Measurements from ENCODE around the gene SNCAIP.
"Not testable (repeated sequence)": the region's sequence is repeated elsewhere in the genome, so short reads cannot be mapped to it uniquely, and the experiment has no call there.

SNCAIP gene

DNA sequence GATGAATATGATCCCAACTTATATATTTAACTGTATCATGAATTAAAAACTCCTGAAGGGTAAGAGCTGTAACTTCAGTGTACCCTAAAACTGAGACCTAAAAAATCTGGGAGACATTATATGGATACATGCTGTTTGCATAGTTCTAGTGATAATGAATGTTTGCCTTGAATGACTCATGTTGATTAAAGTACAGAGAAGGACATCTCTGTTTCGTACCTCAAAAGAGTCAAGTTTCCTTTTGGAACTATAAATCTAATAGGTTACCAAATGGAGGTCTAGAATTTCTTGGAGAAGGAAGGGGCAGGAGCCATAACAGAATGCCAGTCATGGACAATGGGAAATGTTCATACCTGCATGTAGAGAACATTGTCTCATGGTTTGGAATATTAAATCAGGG is 168.1 kb downstream of the SNCAIP start:
- Histone ChIP-seq H3K9me3 (ENCODE audit: low read length) (no peaks in the 10 kb centered on the region), H3K4me2 (ENCODE audit: low read length) (no peak overlapping the region)

DNA sequence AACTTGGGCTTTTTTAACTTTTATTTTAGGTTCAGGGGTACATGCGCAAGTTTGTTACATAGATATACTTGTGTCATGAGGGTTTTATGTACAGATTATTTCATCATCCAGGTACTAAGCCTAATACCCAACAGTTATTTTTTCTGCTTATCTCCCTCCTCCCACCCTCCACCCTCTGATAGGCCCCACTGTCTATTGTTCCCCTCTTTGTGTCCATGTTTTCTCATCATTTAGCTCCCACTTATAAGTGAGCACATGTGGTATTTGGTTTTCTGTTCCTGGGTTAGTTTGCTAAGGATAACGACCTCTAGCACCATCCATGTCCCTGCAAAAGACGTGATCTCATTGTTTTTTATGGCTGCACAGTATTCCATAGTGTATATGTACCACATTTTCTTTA is 172.1 kb downstream of the SNCAIP start:
- H3K4me2 ChIP-seq (ENCODE audit: low read length), result no peak overlapping the region
- TF ChIP-seq, protein P1, sequence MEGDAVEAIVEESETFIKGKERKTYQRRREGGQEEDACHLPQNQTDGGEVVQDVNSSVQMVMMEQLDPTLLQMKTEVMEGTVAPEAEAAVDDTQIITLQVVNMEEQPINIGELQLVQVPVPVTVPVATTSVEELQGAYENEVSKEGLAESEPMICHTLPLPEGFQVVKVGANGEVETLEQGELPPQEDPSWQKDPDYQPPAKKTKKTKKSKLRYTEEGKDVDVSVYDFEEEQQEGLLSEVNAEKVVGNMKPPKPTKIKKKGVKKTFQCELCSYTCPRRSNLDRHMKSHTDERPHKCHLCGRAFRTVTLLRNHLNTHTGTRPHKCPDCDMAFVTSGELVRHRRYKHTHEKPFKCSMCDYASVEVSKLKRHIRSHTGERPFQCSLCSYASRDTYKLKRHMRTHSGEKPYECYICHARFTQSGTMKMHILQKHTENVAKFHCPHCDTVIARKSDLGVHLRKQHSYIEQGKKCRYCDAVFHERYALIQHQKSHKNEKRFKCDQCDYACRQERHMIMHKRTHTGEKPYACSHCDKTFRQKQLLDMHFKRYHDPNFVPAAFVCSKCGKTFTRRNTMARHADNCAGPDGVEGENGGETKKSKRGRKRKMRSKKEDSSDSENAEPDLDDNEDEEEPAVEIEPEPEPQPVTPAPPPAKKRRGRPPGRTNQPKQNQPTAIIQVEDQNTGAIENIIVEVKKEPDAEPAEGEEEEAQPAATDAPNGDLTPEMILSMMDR (IDR thresholded peaks at IDR 0.05; ENCODE audit: low read length), result no peak
- TF ChIP-seq EZH2 (IDR thresholded peaks at IDR 0.05; ENCODE audit: borderline replicate concordance, low read length), result no peak
- H2AFZ ChIP-seq (ENCODE audit: low read length), result no peak overlapping the region
- H3K27me3 ChIP-seq (ENCODE audit: insufficient read depth, low read length), result no peaks in the 10 kb centered on the region
- no peaks in the 10 kb centered on the region for H3F3A ChIP-seq (ENCODE audit: insufficient read depth, low read length)
- no peaks in the 10 kb centered on the region for H3K36me3 ChIP-seq (ENCODE audit: insufficient read depth, low read length)
- no peaks in the 10 kb centered on the region for H4K20me1 ChIP-seq (ENCODE audit: insufficient read depth, low read length)
- no peak overlapping the region for H3K9ac ChIP-seq (ENCODE audit: low read length)
- H3K4me3 ChIP-seq (ENCODE audit: low read depth, low read length, poor library complexity, severe bottlenecking), result no peak overlapping the region
- no peaks in the 10 kb centered on the region for H3K4me1 ChIP-seq (ENCODE audit: insufficient read depth, low read length, severe bottlenecking)
- H3K9me3 ChIP-seq (ENCODE audit: low read length), result no peaks in the 10 kb centered on the region
- H3K27ac ChIP-seq (ENCODE audit: low read depth, low read length, poor library complexity, severe bottlenecking), result no peak overlapping the region
- H3K79me2 ChIP-seq (ENCODE audit: insufficient read depth, low read length), result no peaks in the 10 kb centered on the region
- H3K9me2 ChIP-seq (ENCODE audit: low read depth, low read length), result no peaks in the 10 kb centered on the region

More for the DNA sequence above, 168.1 kb downstream of the SNCAIP start:
- no peaks in the 10 kb centered on the region for H4K20me1 ChIP-seq (ENCODE audit: insufficient read depth, low read length)
- H3K4me1 ChIP-seq (ENCODE audit: insufficient read depth, low read length, severe bottlenecking), result no peaks in the 10 kb centered on the region
- H2AFZ ChIP-seq (ENCODE audit: low read length), result no peak overlapping the region
- no peaks in the 10 kb centered on the region for H3K79me2 ChIP-seq (ENCODE audit: insufficient read depth, low read length)
- no peaks in the 10 kb centered on the region for H3F3A ChIP-seq (ENCODE audit: insufficient read depth, low read length)
- H3K27ac ChIP-seq (ENCODE audit: low read depth, low read length, poor library complexity, severe bottlenecking), result no peak overlapping the region
- H3K9ac ChIP-seq (ENCODE audit: low read length), result no peak overlapping the region
- H3K9me2 ChIP-seq (ENCODE audit: low read depth, low read length), result no peaks in the 10 kb centered on the region
- no peak overlapping the region for H3K4me3 ChIP-seq (ENCODE audit: low read depth, low read length, poor library complexity, severe bottlenecking)
- no peak for TF ChIP-seq EZH2 (IDR thresholded peaks at IDR 0.05; ENCODE audit: borderline replicate concordance, low read length)
- TF ChIP-seq, protein P1 (IDR thresholded peaks at IDR 0.05; ENCODE audit: low read length), result no peak
- H3K36me3 ChIP-seq (ENCODE audit: insufficient read depth, low read length), result no peaks in the 10 kb centered on the region
- no peaks in the 10 kb centered on the region for H3K27me3 ChIP-seq (ENCODE audit: insufficient read depth, low read length)

DNA sequence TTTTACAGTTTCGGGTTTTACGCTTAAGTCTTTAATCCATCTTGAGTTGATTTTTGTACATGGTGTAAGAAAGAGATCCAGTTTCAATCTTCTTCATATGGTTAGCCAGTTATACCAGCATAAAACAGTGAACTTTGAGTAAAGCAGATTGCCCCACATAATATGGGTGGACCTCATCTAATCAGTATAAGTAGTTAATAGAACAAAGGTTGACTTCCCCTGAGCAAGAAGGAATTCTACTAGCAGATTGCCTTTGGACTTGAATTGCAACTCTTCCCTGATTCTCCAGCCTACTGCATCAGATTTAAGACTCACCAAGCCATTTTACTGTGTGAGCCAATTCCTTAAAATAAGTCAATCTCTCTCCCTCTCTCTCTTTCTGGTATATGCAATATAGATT is 173.2 kb downstream of the SNCAIP start:
- no peak overlapping the region for H2AFZ ChIP-seq (ENCODE audit: low read length)
- no peaks in the 10 kb centered on the region for H3K27me3 ChIP-seq (ENCODE audit: insufficient read depth, low read length)
- H3K36me3 ChIP-seq (ENCODE audit: insufficient read depth, low read length), result no peaks in the 10 kb centered on the region
- no peak for TF ChIP-seq EZH2 (IDR thresholded peaks at IDR 0.05; ENCODE audit: borderline replicate concordance, low read length)
- TF ChIP-seq, protein P1 (IDR thresholded peaks at IDR 0.05; ENCODE audit: low read length), result no peak
- H4K20me1 ChIP-seq (ENCODE audit: insufficient read depth, low read length), result no peaks in the 10 kb centered on the region
- H3K4me1 ChIP-seq (ENCODE audit: insufficient read depth, low read length, severe bottlenecking), result no peaks in the 10 kb centered on the region
- no peak overlapping the region for H3K27ac ChIP-seq (ENCODE audit: low read depth, low read length, poor library complexity, severe bottlenecking)
- no peaks in the 10 kb centered on the region for H3K79me2 ChIP-seq (ENCODE audit: insufficient read depth, low read length)
- H3K9me3 ChIP-seq (ENCODE audit: low read length), result no peaks in the 10 kb centered on the region
- H3K9ac ChIP-seq (ENCODE audit: low read length), result no peak overlapping the region
- H3F3A ChIP-seq (ENCODE audit: insufficient read depth, low read length), result no peaks in the 10 kb centered on the region
- no peak overlapping the region for H3K4me2 ChIP-seq (ENCODE audit: low read length)
- H3K4me3 ChIP-seq (ENCODE audit: low read depth, low read length, poor library complexity, severe bottlenecking), result no peak overlapping the region
- no peaks in the 10 kb centered on the region for H3K9me2 ChIP-seq (ENCODE audit: low read depth, low read length)

DNA sequence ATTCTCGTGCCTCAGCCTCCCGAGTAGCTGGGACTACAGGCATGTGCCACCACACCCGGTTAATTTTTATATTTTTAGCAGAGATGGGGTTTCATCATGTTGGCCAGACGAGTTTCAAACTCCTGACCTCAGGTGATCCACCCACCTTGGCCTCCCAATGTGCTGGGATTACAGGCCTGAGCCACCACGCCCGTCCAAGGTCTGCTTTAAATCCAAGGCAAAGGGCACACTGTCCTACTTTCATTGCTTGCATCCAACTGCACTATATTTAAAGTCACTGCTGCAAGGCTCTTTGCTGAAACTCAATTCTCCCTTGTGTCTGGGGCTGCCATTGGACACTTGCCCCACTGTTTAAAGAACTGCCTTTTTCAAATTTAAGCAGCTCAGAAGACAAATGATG is 174.6 kb downstream of the SNCAIP start:
- H3K9me3 ChIP-seq (ENCODE audit: low read length); H3K4me1 ChIP-seq (ENCODE audit: insufficient read depth, low read length, severe bottlenecking); H3K9ac ChIP-seq (ENCODE audit: low read length); H3F3A ChIP-seq (ENCODE audit: insufficient read depth, low read length); H3K4me2 ChIP-seq (ENCODE audit: low read length); H3K27ac ChIP-seq (ENCODE audit: low read depth, low read length, poor library complexity, severe bottlenecking); H3K4me3 ChIP-seq (ENCODE audit: low read depth, low read length, poor library complexity, severe bottlenecking); H3K9me2 ChIP-seq (ENCODE audit: low read depth, low read length); H4K20me1 ChIP-seq (ENCODE audit: insufficient read depth, low read length); H3K27me3 ChIP-seq (ENCODE audit: insufficient read depth, low read length); H2AFZ ChIP-seq (ENCODE audit: low read length); H3K36me3 ChIP-seq (ENCODE audit: insufficient read depth, low read length); H3K79me2 ChIP-seq (ENCODE audit: insufficient read depth, low read length): not testable (repeated sequence)

All from OCI-LY1 (cell line).